OCI-LY7 (cell line): Measurements from ENCODE around the gene ARHGAP18.

Experiments
- EZH2phosphoT487 ChIP-seq: fragments of 200-600 bp; sonication (generic); IDR thresholded peaks from 2 replicates; pipeline ENCODE4 v1.6.1; 2018; ENCODE audit warnings: low read depth, borderline replicate concordance, mild to moderate bottlenecking, mixed run types, antibody characterized with exemption, low read length, moderate library complexity, mixed read lengths
- TF ChIP-seq, protein P1 (sequence below): fragments of 200-600 bp; sonication (generic); conservative IDR thresholded peaks from 2 replicates; pipeline ENCODE4 v1.5.1; 2014; ENCODE audit warnings: mild to moderate bottlenecking, antibody characterized with exemption, low read length, moderate library complexity, mixed read lengths

DNA sequence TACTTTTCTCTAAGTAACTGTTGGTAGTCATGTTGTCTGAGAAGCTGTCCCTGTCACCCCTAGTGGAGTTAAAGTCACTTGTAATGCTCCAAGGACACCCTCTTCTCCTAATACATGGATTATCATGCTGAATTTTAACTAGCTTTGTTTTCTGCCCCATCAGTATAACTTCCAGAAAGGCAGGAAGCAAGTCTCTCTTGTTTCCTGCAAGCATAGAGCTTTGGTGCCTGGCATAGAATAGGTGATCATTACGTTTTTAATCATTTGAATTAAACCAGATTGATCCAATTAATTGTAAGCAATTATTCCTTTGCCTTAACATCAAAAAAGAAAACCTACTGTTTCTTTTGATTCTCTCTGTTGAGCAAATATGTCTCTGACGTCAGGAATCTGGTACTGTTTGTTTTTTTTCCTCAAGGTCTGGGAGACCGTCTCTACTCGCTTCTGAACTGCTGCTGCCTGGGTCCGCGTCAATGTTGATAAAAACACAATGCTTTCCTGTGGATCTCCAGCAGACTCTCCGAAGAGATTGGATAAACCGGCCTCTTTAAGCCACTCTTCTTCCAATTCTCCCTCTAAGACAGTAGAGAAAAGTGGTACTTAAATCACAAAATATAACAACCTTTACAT is 71.8 kb downstream of the ARHGAP18 start:
- TF ChIP-seq EZH2phosphoT487: no peak
- TF ChIP-seq, protein P1, sequence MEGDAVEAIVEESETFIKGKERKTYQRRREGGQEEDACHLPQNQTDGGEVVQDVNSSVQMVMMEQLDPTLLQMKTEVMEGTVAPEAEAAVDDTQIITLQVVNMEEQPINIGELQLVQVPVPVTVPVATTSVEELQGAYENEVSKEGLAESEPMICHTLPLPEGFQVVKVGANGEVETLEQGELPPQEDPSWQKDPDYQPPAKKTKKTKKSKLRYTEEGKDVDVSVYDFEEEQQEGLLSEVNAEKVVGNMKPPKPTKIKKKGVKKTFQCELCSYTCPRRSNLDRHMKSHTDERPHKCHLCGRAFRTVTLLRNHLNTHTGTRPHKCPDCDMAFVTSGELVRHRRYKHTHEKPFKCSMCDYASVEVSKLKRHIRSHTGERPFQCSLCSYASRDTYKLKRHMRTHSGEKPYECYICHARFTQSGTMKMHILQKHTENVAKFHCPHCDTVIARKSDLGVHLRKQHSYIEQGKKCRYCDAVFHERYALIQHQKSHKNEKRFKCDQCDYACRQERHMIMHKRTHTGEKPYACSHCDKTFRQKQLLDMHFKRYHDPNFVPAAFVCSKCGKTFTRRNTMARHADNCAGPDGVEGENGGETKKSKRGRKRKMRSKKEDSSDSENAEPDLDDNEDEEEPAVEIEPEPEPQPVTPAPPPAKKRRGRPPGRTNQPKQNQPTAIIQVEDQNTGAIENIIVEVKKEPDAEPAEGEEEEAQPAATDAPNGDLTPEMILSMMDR: no peak
